Muscle layer of colon (tissue), 2 donors: ENCODE results near the gene WARS2.

Source experiments
- H3K27ac ChIP-seq: one replicate; pipeline ENCODE4 v1.7.0; 2013; ENCODE audit warnings: low read depth, mild to moderate bottlenecking, low read length, moderate library complexity
- H3K27me3 ChIP-seq, 2 donors: one replicate each; pipeline ENCODE4 v1.7.0; 2013; ENCODE audit warnings: low read length in 2 of 2, mild to moderate bottlenecking in 2 of 2; ENCODE audit not compliant: insufficient read depth in 2 of 2, control insufficient read depth in 1 of 2
- H3K36me3 ChIP-seq: one replicate; pipeline ENCODE4 v1.7.0; 2013; ENCODE audit warnings: mild to moderate bottlenecking, low read length; ENCODE audit not compliant: insufficient read depth
- H3K4me1 ChIP-seq: one replicate; pipeline ENCODE4 v1.7.0; 2013; ENCODE audit warnings: mild to moderate bottlenecking, low read length; ENCODE audit not compliant: insufficient read depth
- H3K4me3 ChIP-seq, 2 donors: one replicate each; pipeline ENCODE4 v1.7.0; 2013; ENCODE audit warnings: low read length in 2 of 2, low read depth in 1 of 2, mild to moderate bottlenecking in 1 of 2, moderate library complexity in 1 of 2
- H3K9ac ChIP-seq: one replicate; pipeline ENCODE4 v1.7.0; 2013; ENCODE audit warnings: low read length
- H3K9me3 ChIP-seq: one replicate; pipeline ENCODE4 v1.7.0; 2013; ENCODE audit warnings: mild to moderate bottlenecking, low read length
- donor health status: abdominal sarcoma.
- donor health status: Adenocarcinoma of cecum.

The WARS2 gene

GRCh38 chr1:119006406-119007279 lies 133.8 kb downstream of the WARS2 start:
- Histone ChIP-seq H3K9ac (no peak overlapping the region), H3K27me3 (peaks cover 67 to 69% of the 10 kb centered on the region in 2 donors), H3K27ac (no peak overlapping the region), H3K4me1 (peaks cover 15% of the 10 kb centered on the region), H3K9me3 (no peaks in the 10 kb centered on the region), H3K4me3 (no peak overlapping the region), H3K36me3 (no peaks in the 10 kb centered on the region)

GRCh38 chr1:119005724-119006405 lies 134.6 kb downstream of the WARS2 start:
- no peaks in the 10 kb centered on the region for H3K36me3 ChIP-seq
- peaks cover 17% of the 10 kb centered on the region for H3K4me1 ChIP-seq
- H3K9me3 ChIP-seq, result no peaks in the 10 kb centered on the region
- peaks cover 71 to 74% of the 10 kb centered on the region in 2 donors for H3K27me3 ChIP-seq
- H3K27ac ChIP-seq, result no peak overlapping the region
- no peak overlapping the region for H3K9ac ChIP-seq
- H3K4me3 ChIP-seq, result no peak overlapping the region

- Histone ChIP-seq H3K9ac (no peak overlapping the region), H3K36me3 (no peaks in the 10 kb centered on the region), H3K9me3 (no peaks in the 10 kb centered on the region), H3K4me3 (no peak overlapping the region), H3K27ac (no peak overlapping the region), H3K27me3 (peaks cover 82 to 85% of the 10 kb centered on the region in 2 donors), H3K4me1 (peaks cover 25% of the 10 kb centered on the region)
Measured at GRCh38 chr1:119004781-119005180, 135.7 kb downstream of the WARS2 start.

GRCh38 chr1:119004129-119004527 lies 136.3 kb downstream of the WARS2 start:
- Histone ChIP-seq H3K4me3 (no peak overlapping the region), H3K36me3 (no peaks in the 10 kb centered on the region), H3K9me3 (no peaks in the 10 kb centered on the region), H3K27me3 (peaks cover 86 to 92% of the 10 kb centered on the region in 2 donors), H3K4me1 (peaks cover 25% of the 10 kb centered on the region), H3K9ac (no peak overlapping the region), H3K27ac (no peak overlapping the region)

GRCh38 chr1:119003413-119004128 lies 136.9 kb downstream of the WARS2 start:
- H3K27ac ChIP-seq, result no peak overlapping the region
- H3K36me3 ChIP-seq, result no peaks in the 10 kb centered on the region
- H3K9ac ChIP-seq, result no peak overlapping the region
- no peak overlapping the region for H3K4me3 ChIP-seq
- peaks cover 21% of the 10 kb centered on the region for H3K4me1 ChIP-seq
- no peaks in the 10 kb centered on the region for H3K9me3 ChIP-seq
- peaks cover 88 to 96% of the 10 kb centered on the region in 2 donors for H3K27me3 ChIP-seq

- Histone ChIP-seq H3K9me3 (no peaks in the 10 kb centered on the region), H3K36me3 (no peaks in the 10 kb centered on the region), H3K4me1 (peaks cover 10% of the 10 kb centered on the region), H3K9ac (no peak overlapping the region), H3K27me3 (peaks cover 86 to 93% of the 10 kb centered on the region in 2 donors), H3K4me3 (no peak overlapping the region), H3K27ac (no peak overlapping the region)
Measured at GRCh38 chr1:119002028-119002686, 138.3 kb downstream of the WARS2 start.

GRCh38 chr1:119001181-119002027 lies 139.0 kb downstream of the WARS2 start:
- Histone ChIP-seq H3K27ac (no peak overlapping the region), H3K4me1 (peaks cover 10% of the 10 kb centered on the region), H3K4me3 (no peak overlapping the region), H3K27me3 (peaks cover 84 to 92% of the 10 kb centered on the region in 2 donors), H3K36me3 (no peaks in the 10 kb centered on the region), H3K9ac (no peak overlapping the region), H3K9me3 (no peaks in the 10 kb centered on the region)

- H3K27me3 ChIP-seq, result peaks cover 84 to 91% of the 10 kb centered on the region in 2 donors
- H3K36me3 ChIP-seq, result no peaks in the 10 kb centered on the region
- no peak overlapping the region for H3K27ac ChIP-seq
- no peaks in the 10 kb centered on the region for H3K9me3 ChIP-seq
- H3K4me3 ChIP-seq, result no peak overlapping the region
- no peak overlapping the region for H3K9ac ChIP-seq
- H3K4me1 ChIP-seq, result peaks cover 10% of the 10 kb centered on the region
Measured at GRCh38 chr1:119000371-119001180, 139.9 kb downstream of the WARS2 start.

GRCh38 chr1:118999348-119000071 lies 140.9 kb downstream of the WARS2 start:
- Histone ChIP-seq H3K27me3 (peaks cover 83 to 91% of the 10 kb centered on the region in 2 donors), H3K4me3 (no peak overlapping the region), H3K27ac (no peak overlapping the region), H3K4me1 (peaks cover 10% of the 10 kb centered on the region), H3K9ac (no peak overlapping the region), H3K36me3 (no peaks in the 10 kb centered on the region), H3K9me3 (no peaks in the 10 kb centered on the region)
